Activated CD4-positive, CD25-positive, alpha-beta regulatory T cell treated with anti-CD3 and anti-CD28 coated beads, Interleukin-2, amount 50 U/mL, for 72 hours (primary cell): ENCODE measurements around the gene ABT1.

Experiments used
- DNase-seq: peaks from one replicate; pipeline ENCODE4 v3.0.0; 2021

Gene ABT1

GRCh38 chr6:26607434-26608230 lies 10.9 kb downstream of the ABT1 start:
- no peak for DNase-seq

- no peak for DNase-seq
Observed at GRCh38 chr6:26609463-26609862, 12.7 kb downstream of the ABT1 start.

GRCh38 chr6:26611599-26611998 lies 14.8 kb downstream of the ABT1 start:
- DNase-seq, result no peak

- DNase-seq, result no peak
Observed at GRCh38 chr6:26613201-26613600, 16.4 kb downstream of the ABT1 start.

GRCh38 chr6:26613689-26614683 lies 17.2 kb downstream of the ABT1 start:
- DNase-seq, result no peak

GRCh38 chr6:26623339-26623859 lies 26.6 kb downstream of the ABT1 start:
- no peak for DNase-seq

- DNase-seq, result no peak
Observed at GRCh38 chr6:26624557-26624956, 27.8 kb downstream of the ABT1 start.

GRCh38 chr6:26627843-26628242 lies 31.1 kb downstream of the ABT1 start:
- DNase-seq, result no peak

- DNase-seq, result no peak
Observed at GRCh38 chr6:26629359-26629758, 32.6 kb downstream of the ABT1 start.

- DNase-seq, result no peak
Observed at GRCh38 chr6:26640806-26641205, 44.1 kb downstream of the ABT1 start.

GRCh38 chr6:26646074-26646473 lies 49.3 kb downstream of the ABT1 start:
- no peak for DNase-seq
